IPS DF 6.9 (cell line): ENCODE results near the gene MYH9.
A peak's percentile ranks its signal among the peaks of the same experiment; 100 is the strongest.

Source experiments
- DNase-seq: peaks from one replicate; pipeline ENCODE4 v3.0.0-alpha.2; 2013; ENCODE audit warnings: low read depth, low spot score
- H3K27ac ChIP-seq: one replicate; pipeline ENCODE4 v1.5.1; 2013; ENCODE audit warnings: low read length, control low read depth
- H3K27me3 ChIP-seq: 2 replicates; pipeline ENCODE4 v1.6.1; 2013; ENCODE audit warnings: mild to moderate bottlenecking, low read length; ENCODE audit not compliant: control insufficient read depth, insufficient read depth
- H3K36me3 ChIP-seq: 2 replicates; pipeline ENCODE4 v1.6.1; 2013; ENCODE audit warnings: low read length; ENCODE audit not compliant: control insufficient read depth, insufficient read depth
- H3K4me1 ChIP-seq: 2 replicates; pipeline ENCODE4 v1.6.1; 2013; ENCODE audit warnings: low read length; ENCODE audit not compliant: control insufficient read depth, insufficient read depth
- H3K4me3 ChIP-seq: 2 replicates; pipeline ENCODE4 v1.5.1; 2013; ENCODE audit warnings: mild to moderate bottlenecking, low read length
- H3K9me3 ChIP-seq: 2 replicates; pipeline ENCODE4 v1.6.1; 2013; ENCODE audit warnings: low read length, inconsistent platforms; ENCODE audit not compliant: control insufficient read depth, insufficient read depth
- WGBS: extraction: QIAGEN DNeasy Blood & Tissue Kit; methylation state at CpG from one replicate; pipeline ENCODE4 v1.1.7; 2013; ENCODE audit warnings: mixed read lengths, missing lambda C conversion rate; ENCODE audit not compliant: insufficient read length, insufficient coverage; 5-methylcytosine and 5-hydroxymethylcytosine counted together

The MYH9 gene

GRCh38 chr22:36289406-36289870 lies 98.3 kb downstream of the MYH9 start:
- Histone ChIP-seq H3K27ac (no peak overlapping the region), H3K4me1 (peaks cover 2% of the 10 kb centered on the region; the same call in 1 of the 2 replicates), H3K27me3 (no peaks in the 10 kb centered on the region), H3K36me3 (peaks cover 76% of the 10 kb centered on the region), H3K9me3 (no peaks in the 10 kb centered on the region), H3K4me3 (no peak overlapping the region)
- no peak for DNase-seq
- no CpG with 5 or more reads among the region's 7 CpGs for WGBS

- WGBS = no CpG with 5 or more reads among the region's 33 CpGs
- Histone ChIP-seq H3K9me3 (no peaks in the 10 kb centered on the region), H3K4me1 (peaks cover 2% of the 10 kb centered on the region; the same call in 1 of the 2 replicates), H3K4me3 (no peak overlapping the region), H3K27me3 (no peaks in the 10 kb centered on the region), H3K36me3 (peaks cover 76% of the 10 kb centered on the region), H3K27ac (no peak overlapping the region)
- no peak for DNase-seq
These were observed 99.0 kb downstream of the MYH9 start for GRCh38 chr22:36288571-36289405.

- Histone ChIP-seq H3K27me3 (no peaks in the 10 kb centered on the region), H3K27ac (no peak overlapping the region), H3K4me3 (no peak overlapping the region), H3K9me3 (no peaks in the 10 kb centered on the region), H3K4me1 (peaks cover 2% of the 10 kb centered on the region; the same call in 1 of the 2 replicates), H3K36me3 (peaks cover 71% of the 10 kb centered on the region)
- no peak for DNase-seq
- WGBS = no CpG with 5 or more reads among the region's 20 CpGs
These were observed 99.8 kb downstream of the MYH9 start for GRCh38 chr22:36287881-36288515.

GRCh38 chr22:36286096-36286957 lies 101.4 kb downstream of the MYH9 start:
- Histone ChIP-seq H3K4me3 (no peak overlapping the region), H3K4me1 (peaks cover 2% of the 10 kb centered on the region; the same call in 1 of the 2 replicates), H3K36me3 (peaks cover 67% of the 10 kb centered on the region), H3K9me3 (no peaks in the 10 kb centered on the region), H3K27me3 (no peaks in the 10 kb centered on the region), H3K27ac (no peak overlapping the region)
- no CpG with 5 or more reads among the region's 28 CpGs for WGBS
- peak; percentile 64 for DNase-seq

GRCh38 chr22:36285545-36285944 lies 102.2 kb downstream of the MYH9 start:
- H3K4me1 ChIP-seq = peaks cover 2% of the 10 kb centered on the region; the same call in 1 of the 2 replicates
- H3K36me3 ChIP-seq = peaks cover 67% of the 10 kb centered on the region
- H3K9me3 ChIP-seq = no peaks in the 10 kb centered on the region
- H3K27me3 ChIP-seq = no peaks in the 10 kb centered on the region
- no peak overlapping the region for H3K27ac ChIP-seq
- no CpG with 5 or more reads among the region's 21 CpGs for WGBS
- DNase-seq = no peak
- no peak overlapping the region for H3K4me3 ChIP-seq

GRCh38 chr22:36285017-36285416 lies 102.8 kb downstream of the MYH9 start:
- Histone ChIP-seq H3K4me1 (peaks cover 2% of the 10 kb centered on the region; the same call in 1 of the 2 replicates), H3K27me3 (no peaks in the 10 kb centered on the region), H3K9me3 (no peaks in the 10 kb centered on the region), H3K4me3 (no peak overlapping the region), H3K27ac (no peak overlapping the region), H3K36me3 (peaks cover 67% of the 10 kb centered on the region)
- no CpG with 5 or more reads among the region's 12 CpGs for WGBS
- DNase-seq = no peak

- no CpG with 5 or more reads among the region's 24 CpGs for WGBS
- H3K27ac ChIP-seq = no peak overlapping the region
- H3K36me3 ChIP-seq = peaks cover 59% of the 10 kb centered on the region
These were observed 103.6 kb downstream of the MYH9 start for GRCh38 chr22:36284171-36284571.

GRCh38 chr22:36282328-36282831 lies 105.4 kb downstream of the MYH9 start:
- H3K4me3 ChIP-seq = no peak overlapping the region
- H3K9me3 ChIP-seq = no peaks in the 10 kb centered on the region
- no CpG with 5 or more reads among the region's 24 CpGs for WGBS
- peaks cover 3% of the 10 kb centered on the region; the same call in 1 of the 2 replicates for H3K4me1 ChIP-seq
- peaks cover 45% of the 10 kb centered on the region for H3K36me3 ChIP-seq
- DNase-seq = no peak
- H3K27me3 ChIP-seq = no peaks in the 10 kb centered on the region
- H3K27ac ChIP-seq = no peak overlapping the region

More at GRCh38 chr22:36284171-36284571, 103.6 kb downstream of the MYH9 start:
- H3K27me3 ChIP-seq = no peaks in the 10 kb centered on the region
- no peak overlapping the region for H3K4me3 ChIP-seq
- DNase-seq = no peak
- H3K4me1 ChIP-seq = peaks cover 2% of the 10 kb centered on the region; the same call in 1 of the 2 replicates
- no peaks in the 10 kb centered on the region for H3K9me3 ChIP-seq

- Histone ChIP-seq H3K9me3 (no peaks in the 10 kb centered on the region), H3K27ac (no peak overlapping the region), H3K4me3 (no peak overlapping the region), H3K36me3 (peaks cover 44% of the 10 kb centered on the region), H3K27me3 (no peaks in the 10 kb centered on the region), H3K4me1 (peaks cover 3% of the 10 kb centered on the region; the same call in 1 of the 2 replicates)
- DNase-seq = no peak
- no CpG with 5 or more reads among the region's 14 CpGs for WGBS
These were observed 105.9 kb downstream of the MYH9 start for GRCh38 chr22:36281781-36282327.
